Measurements from ENCODE around the gene HNRNPA1.
"Not testable (repeated sequence)": the region's sequence is repeated elsewhere in the genome, so short reads cannot be mapped to it uniquely, and the experiment has no call there.

Gene HNRNPA1

GRCh38 chr12:54298904-54299303 lies 18.4 kb downstream of the HNRNPA1 start:
- no peak for DNase-seq (ENCODE audit: low spot score)

GRCh38 chr12:54299515-54300224 lies 19.1 kb downstream of the HNRNPA1 start:
- peak; percentile 40 for DNase-seq (ENCODE audit: low spot score)

- DNase-seq (ENCODE audit: low spot score): no peak
These were observed 19.8 kb downstream of the HNRNPA1 start for GRCh38 chr12:54300225-54300731.

- peak; percentile 82 for DNase-seq (ENCODE audit: low spot score)
These were observed 20.4 kb downstream of the HNRNPA1 start, which contains the start of gene NFE2 for GRCh38 chr12:54300732-54301427. NFE2 (minus strand) TSS chr12:54301015; CDS start chr12:54295248, 5,767 bp downstream.

- no peak for DNase-seq (ENCODE audit: low spot score)
These were observed 21.0 kb downstream of the HNRNPA1 start for GRCh38 chr12:54301428-54302048.

GRCh38 chr12:54303640-54304039 lies 23.1 kb downstream of the HNRNPA1 start:
- DNase-seq (ENCODE audit: low spot score): no peak

- DNase-seq (ENCODE audit: low spot score): peak; percentile 82
These were observed 23.8 kb downstream of the HNRNPA1 start for GRCh38 chr12:54304187-54304810.

- DNase-seq (ENCODE audit: low spot score): peak; percentile 64
These were observed 26.6 kb downstream of the HNRNPA1 start for GRCh38 chr12:54306925-54307741.

- DNase-seq (ENCODE audit: low spot score): no peak
These were observed 30.5 kb downstream of the HNRNPA1 start for GRCh38 chr12:54311051-54311450.

- not testable (repeated sequence) for DNase-seq (ENCODE audit: low spot score)
These were observed 31.8 kb downstream of the HNRNPA1 start for GRCh38 chr12:54312309-54312708.

- no peak for DNase-seq (ENCODE audit: low spot score)
These were observed 40.8 kb downstream of the HNRNPA1 start for GRCh38 chr12:54321363-54321762.

- peak; percentile 96 for DNase-seq (ENCODE audit: low spot score)
These were observed 44.3 kb downstream of the HNRNPA1 start, which contains the start of gene COPZ1 for GRCh38 chr12:54324617-54325441. COPZ1 (plus strand) TSS chr12:54325131; CDS start chr12:54325164, 33 bp downstream.

- not testable (repeated sequence) for DNase-seq (ENCODE audit: low spot score)
These were observed 45.0 kb downstream of the HNRNPA1 start for GRCh38 chr12:54325442-54326109.

- no peak for DNase-seq (ENCODE audit: low spot score)
These were observed 48.2 kb downstream of the HNRNPA1 start for GRCh38 chr12:54328595-54329337.

GRCh38 chr12:54329759-54330158 lies 49.2 kb downstream of the HNRNPA1 start:
- DNase-seq (ENCODE audit: low spot score): no peak

- DNase-seq (ENCODE audit: low spot score): no peak
These were observed 49.9 kb downstream of the HNRNPA1 start for GRCh38 chr12:54330442-54330841.

GRCh38 chr12:54331461-54331860 lies 50.9 kb downstream of the HNRNPA1 start:
- no peak for DNase-seq (ENCODE audit: low spot score)

GRCh38 chr12:54333420-54334034 lies 53.0 kb downstream of the HNRNPA1 start:
- no peak for DNase-seq (ENCODE audit: low spot score)
